ENCODE measurements around the gene AJM1.

DNA sequence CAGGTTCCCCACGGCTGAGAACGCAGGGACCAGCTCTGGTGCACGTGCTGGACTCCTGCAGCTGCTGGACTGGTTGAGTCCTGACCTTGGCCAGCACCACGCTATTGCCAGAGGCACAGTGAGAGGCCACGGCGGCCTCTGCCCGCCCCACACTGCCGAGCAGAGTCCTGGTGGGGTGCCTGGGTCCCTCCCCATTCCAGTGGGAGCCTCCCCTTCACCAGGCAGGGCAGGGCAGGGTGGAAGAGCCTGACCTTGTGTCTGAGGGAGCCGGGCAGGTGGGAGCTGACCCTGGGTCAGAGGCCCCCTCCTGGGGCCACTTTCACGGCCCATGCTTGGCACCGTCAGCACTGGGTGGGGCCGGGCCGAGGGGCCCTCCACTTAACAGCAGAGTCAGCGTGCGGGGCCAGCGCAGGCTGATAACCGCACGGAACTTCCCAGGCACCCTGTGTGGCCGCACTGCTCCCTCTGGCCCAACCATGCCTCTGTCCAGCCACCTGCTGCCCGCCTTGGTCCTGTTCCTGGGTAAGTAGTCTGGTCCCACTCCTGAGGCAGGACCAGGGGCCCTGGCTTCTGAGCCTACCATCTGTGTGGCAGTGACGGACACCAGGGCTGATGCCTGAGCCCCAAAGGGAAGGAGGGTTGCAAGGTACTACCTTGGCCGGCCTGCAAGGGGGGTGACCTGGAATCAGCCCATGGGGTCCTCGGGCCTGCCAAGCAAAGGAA, 9.8 kb downstream of the AJM1 start, which contains the start of gene MAMDC4:
- TF ChIP-seq CTCF (conservative IDR thresholded peaks at IDR 0.05) = no peak
- TF ChIP-seq ZFX (IDR thresholded peaks at IDR 0.05) = no peak
